ENCODE data around the gene CD19. TPM values are rescaled to one million over a fixed set of nuclear protein-coding genes. Genes with fewer than 3 reads are reported as not detected.

CD19 gene
- total RNA-seq, 1 donor, result not detected

DNA sequence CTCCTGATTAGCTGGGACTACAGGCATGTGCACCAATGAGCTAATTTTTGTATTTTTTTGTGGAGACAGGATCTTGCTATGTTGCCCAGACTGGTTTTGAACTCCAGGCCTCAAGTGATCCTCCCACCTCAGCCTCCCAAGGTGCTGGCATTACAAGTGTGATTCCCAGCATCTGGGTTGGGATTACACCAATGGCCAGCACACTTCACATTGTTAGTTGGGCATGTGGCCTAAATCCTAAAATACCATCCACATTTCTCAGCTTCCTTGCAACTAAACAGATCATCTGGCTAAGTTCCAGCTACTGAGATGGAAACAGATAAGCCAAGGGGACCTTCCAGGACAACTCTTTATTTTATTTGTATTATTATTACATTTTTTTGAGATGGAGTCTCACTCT lies 16.6 kb upstream of the CD19 start:
- TF ChIP-seq CTCF (IDR thresholded peaks at IDR 0.05; ENCODE audit: insufficient read depth, low read depth, low read length), result no peak
- peak; percentile 58 for DNase-seq (ENCODE audit: low read depth)

DNA sequence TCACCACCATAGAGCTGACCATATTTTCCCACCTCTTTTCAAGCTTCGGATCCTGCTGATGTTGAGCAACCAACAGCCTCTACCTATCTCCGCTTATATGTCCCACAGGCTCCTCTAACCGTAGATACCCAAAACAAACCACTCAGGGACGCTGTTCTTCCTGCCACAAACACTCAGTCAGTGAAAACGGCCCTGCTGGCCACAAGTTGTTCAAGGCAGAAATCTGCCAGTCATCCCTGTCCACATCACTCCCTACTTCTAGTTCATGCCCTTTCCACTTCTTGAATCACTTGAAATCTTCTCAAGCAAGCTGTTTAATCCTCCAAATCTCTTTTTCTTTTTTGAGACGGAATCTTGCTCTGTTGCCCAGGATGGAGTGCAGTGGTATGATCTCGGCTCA lies 14.7 kb upstream of the CD19 start:
- no peak for DNase-seq (ENCODE audit: low read depth)
- no peak overlapping the region for H3K4me3 ChIP-seq (ENCODE audit: low read depth, low read length)
- no peak for TF ChIP-seq CTCF (IDR thresholded peaks at IDR 0.05; ENCODE audit: insufficient read depth, low read depth, low read length)

More for the DNA sequence above, 16.6 kb upstream of the CD19 start:
- no peak overlapping the region for H3K4me3 ChIP-seq (ENCODE audit: low read depth, low read length)

- DNase-seq (ENCODE audit: low read depth), result no peak
- TF ChIP-seq CTCF (IDR thresholded peaks at IDR 0.05; ENCODE audit: insufficient read depth, low read depth, low read length), result no peak
These were observed 13.1 kb upstream of the CD19 start for GRCh38 chr16:28918698-28919097.

DNA sequence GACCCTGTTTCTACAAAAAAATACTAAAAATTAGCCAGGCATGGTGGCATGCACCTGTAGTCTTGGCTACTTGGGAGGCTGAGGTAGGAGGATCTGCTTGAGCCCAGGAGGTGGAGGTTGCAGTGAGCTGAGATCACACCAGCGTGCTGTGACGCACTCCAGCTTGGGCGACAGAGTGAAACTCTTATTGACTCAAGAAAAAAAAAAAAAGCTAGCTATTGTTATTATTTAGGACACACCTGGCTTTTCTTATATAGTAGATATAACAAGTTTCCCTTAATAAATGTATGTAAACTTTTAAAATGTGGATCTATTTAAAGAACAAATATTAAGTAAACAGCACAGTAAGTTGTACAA lies 8.6 kb upstream of the CD19 start:
- DNase-seq (ENCODE audit: low read depth), result no peak
- H3K4me3 ChIP-seq (ENCODE audit: low read depth, low read length), result no peak overlapping the region
- TF ChIP-seq CTCF (IDR thresholded peaks at IDR 0.05; ENCODE audit: insufficient read depth, low read depth, low read length), result no peak

More at GRCh38 chr16:28918698-28919097, 13.1 kb upstream of the CD19 start:
- no peak overlapping the region for H3K4me3 ChIP-seq (ENCODE audit: low read depth, low read length)

DNA sequence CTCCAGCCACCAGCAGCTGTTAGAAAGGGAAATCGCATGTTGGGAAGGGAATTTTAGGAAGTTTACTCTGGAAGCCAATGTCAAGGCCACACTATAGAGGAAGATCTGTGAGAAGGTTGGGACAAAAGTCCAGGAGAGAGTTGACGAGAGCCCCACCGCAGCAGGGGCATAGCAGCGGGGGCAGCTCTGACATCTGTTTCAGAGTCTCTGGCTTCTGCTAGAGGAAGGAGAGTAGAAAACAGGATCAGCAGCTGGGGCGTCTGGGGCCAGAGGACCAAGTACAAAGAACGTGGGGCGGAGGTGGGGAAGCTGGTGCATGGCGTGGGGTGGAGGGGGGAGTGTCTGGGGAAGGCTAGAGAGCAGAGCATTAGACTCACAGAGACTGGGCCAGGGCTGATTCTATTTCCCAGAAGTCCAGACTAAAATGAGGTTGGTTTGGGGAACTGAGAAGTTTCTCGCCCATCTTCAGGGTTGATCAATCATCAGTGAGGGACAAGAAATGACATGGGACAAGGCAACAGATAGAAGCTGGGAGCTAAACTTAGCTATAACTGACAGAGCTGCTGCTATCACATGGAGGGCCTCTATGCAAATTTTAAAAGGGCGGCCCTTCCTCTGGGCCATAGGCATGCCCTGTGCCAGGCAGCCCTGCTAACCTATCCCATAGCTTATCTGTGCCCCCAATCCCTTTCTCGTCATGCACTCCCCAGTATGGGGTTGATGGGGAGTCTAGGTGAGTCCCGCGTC lies 7.9 kb upstream of the CD19 start:
- DNase-seq (ENCODE audit: low read depth), result no peak
- TF ChIP-seq CTCF (IDR thresholded peaks at IDR 0.05; ENCODE audit: insufficient read depth, low read depth, low read length), result no peak
- H3K4me3 ChIP-seq (ENCODE audit: low read depth, low read length), result peak overlapping the region; percentile 80

DNA sequence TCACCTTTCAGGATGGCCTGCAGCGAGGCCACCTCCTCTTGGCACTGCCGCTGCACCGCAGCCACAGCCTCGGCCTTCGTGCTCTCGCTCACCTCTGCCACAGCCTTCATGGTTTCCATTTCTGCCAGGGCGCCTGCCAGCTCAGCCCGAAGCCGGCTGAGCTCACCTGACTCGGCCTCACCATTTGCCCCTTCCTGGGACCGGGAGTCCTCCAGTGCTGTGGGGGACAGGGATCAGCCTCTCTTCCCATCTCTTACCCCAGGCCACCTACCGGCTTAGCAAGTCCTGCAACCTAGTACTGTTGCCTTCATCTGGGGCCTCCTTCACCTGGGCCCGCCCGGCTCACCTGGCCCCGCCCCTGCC lies 7.4 kb upstream of the CD19 start:
- peak overlapping the region; percentile 80 for H3K4me3 ChIP-seq (ENCODE audit: low read depth, low read length)
- no peak for TF ChIP-seq CTCF (IDR thresholded peaks at IDR 0.05; ENCODE audit: insufficient read depth, low read depth, low read length)
- no peak for DNase-seq (ENCODE audit: low read depth)

Data from fibroblast of villous mesenchyme (primary cell).